GM19035 (cell line): ENCODE results near the gene WIZ.
"Not testable (repeated sequence)": the region's sequence is repeated elsewhere in the genome, so short reads cannot be mapped to it uniquely, and the experiment has no call there.

Experiments
- ATAC-seq: cut with Tn5 transposase; IDR thresholded peaks from one replicate; pipeline ENCODE4 v1.9.1; 2021; ENCODE audit not compliant: unreplicated experiment

Gene WIZ

DNA sequence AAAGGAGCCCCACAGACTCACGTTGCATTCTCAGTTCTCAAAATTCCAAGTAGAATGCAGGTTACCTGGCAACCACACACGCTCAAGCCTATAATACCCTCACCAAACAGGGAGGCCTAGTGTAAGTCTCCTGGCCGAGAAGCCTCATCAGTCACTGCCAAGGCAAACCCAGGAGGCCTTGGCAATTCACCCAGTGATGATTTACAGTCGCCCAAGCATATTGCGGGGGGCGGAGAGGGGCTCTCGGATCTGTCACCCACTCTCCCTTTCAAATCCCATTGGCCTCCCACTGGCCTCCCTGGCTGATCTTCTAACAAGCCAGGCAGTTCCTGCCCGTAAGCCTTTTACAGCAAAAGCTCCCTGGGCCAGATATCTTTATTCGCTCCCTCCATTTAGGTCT, 32.1 kb downstream of the WIZ start:
- no peak for ATAC-seq

DNA sequence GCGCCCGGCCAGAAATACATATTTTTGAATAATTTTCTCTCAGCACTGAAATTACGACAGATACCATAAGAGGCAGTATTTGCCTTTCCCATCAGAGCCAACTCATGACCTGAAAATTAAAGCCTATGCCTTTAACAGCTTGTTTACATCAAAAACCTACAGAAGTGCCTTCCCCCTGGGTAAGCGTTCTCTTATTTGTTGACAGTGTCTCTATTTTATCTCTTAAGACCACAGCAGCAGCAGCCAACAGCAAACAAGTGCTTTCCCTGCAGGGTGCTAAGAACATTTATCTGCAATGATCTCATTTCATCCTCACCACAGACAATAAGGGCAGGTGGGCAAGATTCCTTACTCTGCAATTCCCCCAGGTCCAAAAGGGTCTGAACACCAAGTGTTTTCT, 36.9 kb downstream of the WIZ start:
- no peak for ATAC-seq

DNA sequence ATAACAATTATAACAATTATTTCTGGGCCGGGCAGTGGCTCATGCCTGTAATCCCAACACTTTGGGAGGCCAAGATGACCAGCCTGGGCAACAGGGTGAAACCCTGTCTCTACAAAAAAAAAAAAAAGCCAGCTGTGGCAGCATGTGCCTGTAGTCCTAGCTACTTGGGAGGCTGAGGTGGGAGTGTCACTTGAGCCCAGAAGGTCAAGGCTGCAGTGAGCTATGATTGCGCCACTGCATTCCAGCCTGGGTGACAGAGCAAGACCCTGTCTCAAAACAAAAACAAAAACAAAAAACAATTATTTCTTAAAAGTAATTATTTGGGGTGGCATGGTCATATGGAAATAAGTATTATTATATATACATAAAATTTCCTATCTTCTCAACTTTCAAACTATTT, 38.4 kb downstream of the WIZ start:
- not testable (repeated sequence) for ATAC-seq

DNA sequence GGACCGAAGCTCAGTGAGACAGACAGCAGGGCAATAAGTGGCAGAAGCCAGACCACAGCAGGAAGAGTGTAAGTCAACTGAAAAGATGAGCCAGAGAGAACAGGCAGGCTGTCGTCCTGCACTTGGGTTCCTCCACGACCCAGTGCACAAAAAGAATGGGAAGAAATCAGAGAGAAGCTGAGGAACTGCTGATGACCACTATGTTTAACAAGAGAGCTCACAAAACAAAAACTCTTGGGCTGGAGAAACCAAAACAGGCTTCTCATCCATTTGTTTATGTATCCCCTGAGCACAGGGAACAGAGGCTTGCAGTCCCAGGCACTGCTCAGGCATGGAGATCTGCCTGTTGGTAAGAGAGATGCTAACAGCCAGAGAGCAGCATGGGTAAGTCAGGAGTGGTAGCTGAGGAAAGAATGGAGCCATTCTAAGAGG, 45.0 kb downstream of the WIZ start:
- ATAC-seq: no peak

DNA sequence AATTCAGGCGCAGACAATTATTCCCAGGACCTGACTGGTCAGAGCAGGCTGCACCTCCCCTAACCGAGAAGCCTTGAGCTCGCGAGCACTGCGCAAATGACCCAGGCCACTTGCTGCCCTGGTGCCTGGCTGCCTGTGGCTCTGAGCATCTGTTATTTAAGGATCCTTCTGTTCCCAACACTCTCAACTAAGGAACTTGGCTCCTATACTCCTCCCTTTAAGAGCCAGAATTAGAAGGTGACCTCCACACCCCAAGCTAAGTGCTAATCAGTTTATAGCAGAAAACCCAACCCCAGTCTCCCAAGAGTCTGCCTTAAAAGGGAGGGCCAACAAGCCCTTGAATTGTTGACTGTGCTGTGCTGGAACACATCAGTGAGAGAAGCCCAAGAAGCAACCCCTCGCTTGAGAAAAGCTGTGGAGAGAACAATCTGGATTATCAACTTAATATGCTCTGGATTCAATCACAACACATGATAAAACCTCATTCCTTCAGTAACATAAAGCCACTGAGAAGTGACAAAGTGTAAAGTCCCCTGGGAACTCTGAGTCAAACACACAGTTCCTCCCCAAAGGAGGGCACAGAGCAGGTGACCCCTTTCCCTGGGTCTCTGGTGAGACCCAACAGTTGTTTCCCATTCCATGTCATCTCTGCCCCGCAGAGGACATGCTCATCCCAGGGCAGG, 45.5 kb downstream of the WIZ start:
- ATAC-seq: no peak

GRCh38 chr19:15403151-15403531, 46.6 kb downstream of the WIZ start:
- no peak for ATAC-seq

GRCh38 chr19:15402411-15403150, 47.2 kb downstream of the WIZ start:
- ATAC-seq: no peak

DNA sequence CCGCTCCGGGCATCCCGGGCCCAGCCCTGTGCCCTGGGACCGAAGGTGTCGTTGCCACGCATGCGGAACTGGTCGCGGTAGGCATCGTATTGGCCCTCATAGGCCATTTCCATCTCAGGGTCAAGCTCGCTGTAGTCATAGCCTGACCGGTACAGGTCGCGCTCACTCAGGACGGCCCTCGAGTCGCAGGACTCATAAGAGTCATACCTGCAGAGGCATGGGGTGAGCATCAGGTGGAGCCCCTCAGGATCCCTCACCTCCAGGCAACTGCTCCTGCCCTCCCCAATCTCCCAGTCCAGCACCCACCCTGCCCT, 48.4 kb downstream of the WIZ start:
- ATAC-seq: no peak

DNA sequence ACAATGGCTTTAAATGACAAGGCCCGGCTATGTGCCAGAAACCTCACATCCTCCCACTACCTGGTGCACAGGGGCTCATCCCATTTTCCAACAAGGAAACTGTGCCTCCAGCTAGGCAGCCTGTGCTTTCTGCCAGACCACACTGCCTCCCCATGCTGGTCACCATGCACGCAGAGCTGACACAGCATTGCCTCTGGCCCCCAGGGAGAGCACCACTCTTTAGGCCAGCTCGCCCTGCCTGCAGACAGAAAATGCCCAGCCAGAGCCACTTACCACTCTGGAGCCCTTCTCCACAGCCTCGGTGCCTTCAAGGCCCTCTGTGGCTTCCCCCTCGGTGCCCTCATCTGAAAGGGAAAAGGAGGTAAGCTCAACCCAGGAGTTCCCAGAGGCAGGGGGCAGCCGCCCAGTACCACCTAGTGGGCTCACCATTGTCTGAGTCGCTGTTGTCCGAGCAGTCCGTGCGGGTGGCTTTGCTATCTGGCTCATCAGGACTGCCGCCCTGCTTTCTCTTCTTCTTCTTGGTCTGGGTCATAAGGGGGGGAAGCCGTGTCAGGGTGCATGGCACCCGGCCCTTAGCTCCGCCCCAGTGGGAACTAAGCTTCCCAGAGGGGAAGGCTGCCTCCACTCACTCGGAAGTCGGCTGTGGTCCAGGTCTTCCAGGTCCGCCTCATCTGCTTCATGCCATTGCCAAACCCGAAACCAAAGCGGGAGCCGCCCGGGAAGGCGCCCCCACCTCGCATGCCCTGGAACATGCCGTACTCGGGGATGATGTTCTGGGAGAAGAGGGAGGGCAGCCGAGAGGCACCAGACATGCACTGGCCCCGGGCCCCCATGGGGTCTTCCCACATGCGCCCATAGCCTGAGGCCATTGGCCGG, 49.0 kb downstream of the WIZ start:
- ATAC-seq: no peak

DNA sequence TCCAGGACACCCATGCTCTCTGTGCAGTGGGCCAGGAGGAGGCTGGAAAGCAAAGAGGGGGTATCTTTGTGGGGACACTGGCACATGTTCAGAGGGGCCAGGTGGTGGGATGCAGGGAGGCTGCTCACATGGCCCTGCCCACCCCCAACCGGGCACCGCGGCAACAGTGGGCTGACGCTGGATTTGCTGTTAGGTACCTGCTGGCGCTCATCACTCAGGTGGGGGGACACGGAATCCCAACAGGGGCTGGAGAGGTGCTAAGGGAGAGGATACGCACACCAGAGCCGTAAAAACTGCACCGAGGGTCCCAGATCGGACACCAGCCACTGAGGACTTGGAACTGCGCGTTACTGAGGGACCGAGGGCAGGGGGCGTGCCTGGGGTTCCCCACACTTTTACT, 50.1 kb downstream of the WIZ start:
- no peak for ATAC-seq

- ATAC-seq: no peak
These were observed 50.6 kb downstream of the WIZ start for GRCh38 chr19:15399234-15399515.

DNA sequence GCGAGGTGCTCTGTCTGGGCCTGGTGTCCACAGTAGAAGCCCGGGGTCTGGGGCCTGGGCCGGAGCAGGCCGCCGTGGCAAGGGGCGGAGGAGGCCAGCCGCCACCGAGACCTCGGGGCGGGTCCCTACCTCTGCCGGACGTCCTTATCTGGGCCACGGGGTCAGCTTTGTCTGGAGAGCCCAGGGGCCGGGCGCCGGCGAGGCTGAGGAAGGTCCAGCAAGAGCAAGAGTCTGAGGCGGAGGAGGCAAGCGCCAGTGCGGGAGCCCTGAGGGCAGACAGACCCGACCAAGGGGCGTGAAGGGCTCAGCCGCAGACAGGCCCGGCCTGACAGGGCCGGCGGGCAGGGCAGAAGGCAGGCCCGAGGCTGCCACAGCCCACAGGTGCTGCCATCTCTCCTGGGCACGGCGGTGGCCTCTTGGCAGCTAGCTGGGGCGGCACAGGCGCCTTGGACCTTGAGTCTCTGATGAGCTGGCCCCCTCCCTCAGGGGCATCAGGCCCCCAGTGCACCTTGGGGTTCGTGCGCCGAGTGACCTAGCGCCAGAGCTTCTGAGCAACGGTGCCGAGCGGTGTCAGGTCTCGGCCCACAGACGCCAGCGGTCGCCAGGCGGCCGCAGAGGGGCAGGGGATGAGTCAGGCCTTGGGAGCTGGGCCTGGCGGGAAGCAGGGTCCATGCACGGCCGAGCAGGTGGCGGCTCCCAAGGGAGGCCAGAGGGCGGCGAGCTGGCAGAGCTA, 51.1 kb downstream of the WIZ start:
- ATAC-seq: no peak

- no peak for ATAC-seq
These were observed 52.0 kb downstream of the WIZ start for GRCh38 chr19:15397782-15398181.

GRCh38 chr19:15397236-15397635, 52.5 kb downstream of the WIZ start:
- no peak for ATAC-seq

- ATAC-seq: no peak
These were observed 53.3 kb downstream of the WIZ start for GRCh38 chr19:15396436-15396835.

- ATAC-seq: not testable (repeated sequence)
These were observed 54.5 kb downstream of the WIZ start for GRCh38 chr19:15395251-15395650.

DNA sequence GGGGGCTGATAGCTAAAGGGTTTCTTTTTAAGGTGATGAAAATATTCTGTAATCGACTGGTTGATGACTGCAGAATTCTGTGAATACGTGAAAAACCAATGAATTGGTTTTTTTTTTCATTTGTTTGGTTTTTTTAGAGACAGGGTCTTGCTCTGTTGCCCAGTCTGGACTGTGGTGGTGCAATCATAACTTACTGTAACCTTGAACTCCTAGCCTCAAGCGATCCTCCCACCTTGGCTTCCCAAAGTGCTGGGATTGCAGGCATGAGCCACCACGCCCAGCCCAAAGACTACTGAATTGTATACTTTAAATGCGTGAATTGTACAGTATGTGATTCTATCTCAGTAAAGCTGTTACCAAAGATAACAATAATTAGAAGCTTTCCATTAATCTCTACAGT, 55.3 kb downstream of the WIZ start:
- ATAC-seq: no peak

DNA sequence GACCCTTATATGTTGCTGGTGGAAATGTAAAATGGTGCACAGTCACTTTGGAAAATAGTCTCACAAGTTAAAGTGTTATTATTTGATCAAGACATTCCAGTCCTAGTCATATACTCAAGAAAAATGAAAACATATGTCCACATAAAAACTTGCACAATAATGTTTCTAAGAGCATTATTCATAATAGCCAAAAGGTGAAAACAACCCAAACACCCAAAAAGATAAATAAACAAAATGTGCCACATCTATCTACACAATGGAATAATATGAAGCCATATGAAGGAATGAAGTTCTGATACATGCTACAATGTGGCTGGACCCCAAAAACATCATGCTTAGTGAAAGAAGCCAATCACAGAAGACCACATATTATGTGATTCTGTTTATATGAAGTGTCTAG, 55.8 kb downstream of the WIZ start:
- ATAC-seq: no peak

DNA sequence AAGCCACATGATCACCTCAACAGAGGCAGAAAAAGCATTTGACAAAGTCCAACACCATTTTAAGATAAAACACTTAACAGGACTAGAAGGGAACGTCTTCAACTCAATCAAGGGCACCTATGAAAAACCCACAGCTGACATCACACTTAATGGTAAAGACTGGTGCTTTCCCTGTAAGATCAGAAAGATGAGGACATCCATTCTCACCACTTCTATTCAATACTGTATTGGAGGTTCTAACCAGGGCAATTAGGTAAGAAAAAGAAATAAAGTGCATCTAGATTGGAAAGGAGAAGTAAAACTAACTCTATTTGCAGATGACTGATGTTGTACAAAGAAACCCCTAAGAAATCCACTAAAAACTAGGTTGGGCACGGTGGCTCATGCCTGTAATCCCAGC, 58.9 kb downstream of the WIZ start:
- ATAC-seq: no peak

DNA sequence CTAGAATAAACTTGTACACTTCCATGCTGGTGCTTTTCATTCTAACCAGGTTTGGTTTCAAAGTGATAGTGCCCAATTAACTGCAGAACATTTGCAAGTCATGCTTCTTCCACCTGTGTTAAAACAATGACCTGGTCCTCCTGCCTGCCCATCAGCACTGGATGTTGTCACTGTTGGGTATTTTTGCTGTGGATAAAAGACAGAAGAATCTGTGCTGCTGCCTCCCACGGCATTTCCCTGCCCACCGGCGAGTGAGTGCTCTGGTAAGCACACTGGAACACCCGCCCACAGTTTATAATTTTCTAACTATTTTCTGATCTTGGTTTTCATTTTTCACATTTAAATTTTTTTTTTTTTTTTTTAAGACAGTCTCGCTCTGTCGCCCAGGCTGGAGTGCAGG, 67.9 kb downstream of the WIZ start:
- no peak for ATAC-seq

DNA sequence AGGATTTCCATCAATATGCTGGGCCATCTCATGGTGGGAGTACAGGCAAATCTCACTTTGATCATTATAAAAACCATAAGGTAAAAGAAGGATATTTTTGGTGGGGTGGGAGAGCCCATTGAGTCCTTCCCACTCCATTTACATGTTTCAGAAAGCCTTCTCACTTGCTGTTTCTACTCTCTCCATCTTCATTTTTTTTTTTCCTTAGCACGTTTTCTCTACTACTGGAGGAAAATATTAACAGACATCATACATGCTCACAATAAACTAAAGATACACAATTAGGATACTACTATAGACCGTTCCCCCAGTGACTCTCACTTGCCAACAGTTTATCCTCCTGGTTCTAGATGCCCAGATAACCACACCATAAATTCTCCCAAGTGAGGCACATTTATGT, 68.3 kb downstream of the WIZ start:
- ATAC-seq: no peak
